NCI-H146 (cell line): ENCODE data around the gene SLC38A9.
A peak's percentile ranks its signal among the peaks of the same experiment; 100 is the strongest.

ENCODE experiments used
- DNase-seq: peaks from one replicate; lab custom pipeline; 2025; lab: John Stamatoyannopoulos, UW

Gene SLC38A9

DNA sequence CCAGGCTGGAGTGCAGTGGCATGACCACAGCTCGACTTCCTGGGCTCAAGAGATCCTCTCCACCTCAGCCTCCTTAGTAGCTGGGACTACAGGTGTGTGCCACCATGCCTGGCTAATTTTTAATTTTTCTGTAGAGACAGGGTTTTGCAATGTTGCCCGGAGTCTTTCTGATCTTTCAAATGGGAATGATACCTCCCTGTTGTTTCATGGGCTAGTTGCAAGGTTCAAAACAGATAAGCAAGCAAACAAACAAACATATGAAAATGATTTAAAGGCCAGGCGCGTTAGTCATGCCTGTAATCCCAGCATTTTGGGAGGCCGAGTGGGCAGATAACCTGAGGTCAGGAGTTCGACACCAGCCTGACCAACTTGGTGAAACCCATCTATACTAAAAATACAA is 132.1 kb downstream of the SLC38A9 start:
- no peak for DNase-seq

DNA sequence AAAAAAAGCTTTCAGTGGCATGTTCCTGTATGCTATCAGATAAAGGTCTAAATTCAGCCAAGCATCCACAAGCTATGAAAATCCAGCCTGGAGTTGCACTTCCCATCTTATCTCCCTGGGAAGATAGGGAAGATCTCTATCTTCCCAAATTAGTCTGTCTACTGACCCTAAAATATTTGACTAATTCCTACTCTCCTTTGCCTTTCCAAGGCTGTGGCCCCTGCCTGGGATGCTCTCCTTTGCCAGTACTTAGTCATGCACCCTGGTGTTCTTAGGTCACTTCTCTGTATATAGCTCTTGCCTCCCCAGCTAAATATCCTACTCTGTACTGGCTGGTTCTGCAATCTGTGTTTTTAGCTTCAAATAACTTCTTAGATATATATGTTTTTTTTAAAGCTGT is 133.4 kb downstream of the SLC38A9 start:
- no peak for DNase-seq

DNA sequence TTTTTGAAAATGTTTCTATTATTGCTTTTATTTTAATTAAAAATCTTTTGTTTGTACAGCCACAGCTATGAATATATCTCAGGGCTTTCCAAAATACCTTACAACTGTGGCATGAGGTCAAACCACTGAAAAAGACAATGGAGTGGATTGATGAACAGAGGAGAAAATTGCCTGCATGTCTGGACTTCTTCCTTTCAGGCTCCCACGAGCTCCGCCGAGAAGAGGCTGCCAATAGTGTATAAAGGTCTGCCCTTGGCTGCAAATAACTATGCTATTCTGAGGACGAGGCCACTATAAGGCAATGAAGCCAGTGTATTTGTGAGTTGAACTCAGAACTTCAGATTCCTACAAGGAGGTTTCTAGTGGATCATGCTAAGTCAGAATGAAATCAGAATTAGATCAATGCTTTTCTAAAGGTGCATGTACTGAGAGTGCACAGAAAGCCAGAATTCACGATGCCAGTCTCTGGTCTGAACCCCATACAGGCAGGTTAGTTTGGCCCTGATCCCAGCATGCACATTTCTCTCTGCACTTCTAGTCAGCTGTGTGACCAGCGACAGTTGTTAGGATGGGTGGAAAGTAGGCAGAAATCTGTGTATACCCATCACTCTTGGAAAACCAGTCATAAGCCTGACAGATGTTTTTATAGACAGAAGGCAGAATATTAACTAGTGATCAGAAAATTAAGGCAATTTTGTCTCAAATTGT is 134.6 kb downstream of the SLC38A9 start:
- DNase-seq: peak; percentile 43

DNA sequence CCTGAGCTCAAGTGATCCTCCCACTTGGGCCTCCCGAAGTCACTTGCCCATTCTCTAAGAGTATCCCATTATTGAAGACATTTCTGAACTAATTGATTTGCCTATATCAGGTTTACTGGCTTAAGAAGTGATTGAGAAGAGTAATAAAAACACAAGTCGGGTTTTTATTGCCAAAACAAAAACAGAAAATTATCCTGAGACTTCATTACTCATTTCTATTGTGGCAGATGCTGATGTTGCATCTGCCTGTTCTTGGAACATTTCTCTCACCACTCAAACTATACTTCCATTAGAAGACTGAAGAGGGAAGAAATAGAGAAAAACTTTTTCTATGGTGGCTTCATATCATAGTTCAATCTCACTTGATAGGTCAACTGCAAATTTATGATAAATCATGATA is 135.5 kb downstream of the SLC38A9 start:
- DNase-seq: no peak
